ENCODE data around the gene PLAU.
"Not testable (repeated sequence)": the region's sequence is repeated elsewhere in the genome, so short reads cannot be mapped to it uniquely, and the experiment has no call there.

The PLAU gene

GRCh38 chr10:73922864-73923133 is 11.9 kb downstream of the PLAU start:
- no peak for DNase-seq

DNA sequence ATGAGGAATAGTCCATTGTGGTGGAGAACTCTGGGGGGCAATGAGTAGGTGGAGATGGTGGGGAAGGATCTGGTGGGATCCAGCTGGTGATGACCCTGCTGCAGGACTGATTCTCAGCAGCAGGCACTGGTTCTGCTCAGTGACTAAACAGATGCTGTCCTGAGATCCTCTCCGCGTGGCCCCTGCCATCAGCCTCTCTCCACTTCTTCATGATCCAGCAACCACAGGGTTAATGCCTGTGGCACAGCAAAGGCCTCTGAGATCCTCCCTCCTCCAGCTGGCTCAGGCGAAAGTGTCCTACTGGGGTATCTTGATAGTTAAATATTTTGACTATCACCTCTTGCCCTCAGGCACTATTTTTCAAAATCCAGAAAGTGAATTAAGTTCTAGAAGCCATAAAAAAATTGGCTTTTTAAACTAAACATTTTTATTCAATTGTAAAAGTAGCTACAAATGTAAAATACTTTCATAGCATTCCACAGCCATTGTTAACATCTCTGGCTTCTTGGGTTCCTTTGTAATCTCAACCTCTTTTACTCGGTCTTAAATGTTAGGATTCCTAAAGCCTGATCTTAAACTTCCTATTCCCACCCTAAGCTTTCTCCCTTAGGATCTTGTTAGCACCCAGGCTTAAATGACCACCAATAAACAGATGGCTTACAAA is 13.1 kb downstream of the PLAU start:
- DNase-seq: no peak

GRCh38 chr10:73924935-73925334 is 14.0 kb downstream of the PLAU start:
- no peak for DNase-seq

DNA sequence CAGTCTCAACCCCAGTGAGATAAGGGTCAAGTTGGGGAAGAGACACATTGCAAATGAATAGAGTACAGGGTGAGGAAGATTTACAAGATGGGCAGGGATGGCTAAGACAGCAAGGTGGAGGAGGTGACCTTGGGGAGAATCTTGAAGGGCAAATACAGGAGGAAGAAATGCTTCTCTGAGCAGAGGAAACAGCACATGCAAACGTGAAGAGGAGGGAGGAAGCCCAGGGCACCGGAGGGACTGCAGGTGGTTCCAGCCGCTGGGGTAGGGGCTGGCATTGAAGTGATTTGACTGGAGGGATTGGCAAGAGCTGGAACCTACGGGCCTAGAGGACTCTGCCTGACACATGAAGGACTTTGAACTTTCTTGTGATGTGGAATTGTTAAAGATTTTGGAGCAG is 14.6 kb downstream of the PLAU start:
- no peak for DNase-seq

DNA sequence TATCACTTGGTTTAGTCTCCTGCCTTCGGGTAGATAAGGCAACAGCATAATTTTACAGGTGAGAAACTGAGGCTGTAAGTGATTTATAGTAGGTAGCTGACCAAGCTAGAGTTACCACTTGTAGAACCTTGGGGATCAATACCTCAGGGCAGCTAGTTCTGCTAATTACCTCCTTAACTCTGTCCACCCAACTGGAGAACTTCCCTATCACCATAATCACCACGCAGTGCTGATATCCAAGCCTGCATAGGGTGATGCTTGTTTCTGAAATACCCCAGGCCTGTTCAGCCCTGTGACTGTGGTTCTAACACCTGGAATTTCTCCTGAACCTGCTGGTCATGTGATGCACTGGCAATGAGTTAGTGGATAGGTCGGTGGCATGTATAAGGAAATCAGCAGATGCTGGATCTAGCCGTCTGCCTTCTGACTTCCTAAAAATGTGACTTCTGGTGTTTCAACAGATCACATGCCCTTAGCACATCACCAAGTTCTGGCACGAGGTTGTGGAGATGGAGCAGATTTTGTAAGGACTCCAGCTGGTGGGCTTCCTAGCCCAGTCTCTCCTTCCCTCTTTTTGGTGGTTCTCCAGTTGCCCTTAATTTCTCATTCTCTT is 15.3 kb downstream of the PLAU start:
- DNase-seq: no peak

GRCh38 chr10:73930630-73931327 is 19.8 kb downstream of the PLAU start:
- DNase-seq: not testable (repeated sequence)

DNA sequence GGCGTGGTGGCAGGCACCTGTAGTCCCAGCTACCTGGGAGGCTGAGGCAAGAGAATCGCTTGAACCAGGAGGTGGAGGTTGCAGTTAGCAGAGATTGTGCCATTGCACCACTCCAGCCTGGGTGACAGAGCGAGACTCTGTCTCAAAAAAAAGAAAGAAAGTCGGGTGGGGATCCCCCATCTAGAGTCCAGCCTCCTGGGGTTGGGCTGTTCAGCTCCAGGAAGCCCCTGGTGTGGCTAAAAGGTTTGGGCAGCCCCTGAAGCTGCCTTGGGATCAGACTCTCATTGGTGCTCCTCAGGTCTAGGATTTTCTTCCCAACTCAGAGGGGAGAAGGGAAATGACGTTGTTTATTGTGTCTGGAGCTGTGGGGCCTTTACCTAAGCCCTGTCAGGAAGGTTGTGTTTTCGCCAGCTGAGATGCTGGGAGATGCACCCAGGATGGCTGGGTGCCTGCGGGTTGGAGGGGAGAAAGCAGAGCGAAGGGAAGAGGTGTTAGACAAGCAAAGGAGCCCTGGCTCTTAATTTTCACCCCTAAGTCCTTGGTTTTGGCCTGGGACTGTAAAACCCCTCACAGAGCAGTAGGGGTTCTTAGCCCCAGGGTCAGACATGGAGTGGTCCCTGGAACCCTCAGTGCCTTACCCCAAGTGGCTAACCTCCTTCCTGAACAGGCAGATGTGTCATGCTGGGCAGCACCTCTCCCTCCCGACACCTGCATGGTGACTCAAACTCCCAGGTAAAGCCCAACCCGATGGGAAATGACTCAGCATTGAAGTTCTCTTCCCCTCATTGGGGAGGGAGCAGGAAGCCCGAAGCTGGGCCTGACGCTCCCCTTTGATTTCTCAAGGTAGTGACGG is 21.1 kb downstream of the PLAU start:
- DNase-seq: peak; percentile 58

- DNase-seq: no peak
Measured at GRCh38 chr10:73932620-73933112, 21.7 kb downstream of the PLAU start.

GRCh38 chr10:73934074-73934473 is 23.1 kb downstream of the PLAU start:
- no peak for DNase-seq

GRCh38 chr10:73935895-73936294 is 25.0 kb downstream of the PLAU start:
- DNase-seq: no peak

DNA sequence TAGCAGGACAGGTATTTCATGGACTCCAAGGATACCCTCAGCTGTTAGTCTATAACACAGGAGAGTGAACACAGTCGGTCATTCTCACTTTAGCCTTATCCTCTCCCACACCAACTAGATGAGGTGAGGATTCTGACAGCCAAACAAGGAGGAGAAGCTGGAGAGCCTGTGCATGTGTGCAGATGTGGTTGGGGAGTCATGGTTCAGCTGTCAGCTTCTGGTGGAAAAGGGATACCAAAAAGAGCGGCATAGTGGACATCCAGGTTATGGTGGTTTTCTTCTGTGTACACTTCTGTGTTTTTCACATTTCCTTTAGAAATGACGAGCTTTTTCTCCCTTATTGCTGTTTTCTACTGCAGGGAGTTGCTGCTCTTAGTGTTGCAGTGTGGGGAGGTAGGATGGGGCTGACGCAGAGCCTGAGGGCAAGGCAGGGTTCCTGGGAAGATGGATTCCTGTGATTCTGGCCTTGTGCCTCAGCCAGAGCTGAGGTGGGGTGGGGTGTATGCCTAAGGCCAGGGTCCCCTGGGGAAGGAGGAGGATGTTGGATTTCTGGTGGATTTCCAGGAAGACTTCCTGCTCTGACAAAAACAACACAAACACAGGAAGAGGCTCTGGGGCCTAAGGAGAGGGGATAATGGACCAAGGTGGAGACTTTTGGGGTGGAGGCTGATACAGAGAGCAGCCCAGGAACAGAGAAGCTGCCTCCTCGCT is 26.6 kb downstream of the PLAU start:
- no peak for DNase-seq

DNA sequence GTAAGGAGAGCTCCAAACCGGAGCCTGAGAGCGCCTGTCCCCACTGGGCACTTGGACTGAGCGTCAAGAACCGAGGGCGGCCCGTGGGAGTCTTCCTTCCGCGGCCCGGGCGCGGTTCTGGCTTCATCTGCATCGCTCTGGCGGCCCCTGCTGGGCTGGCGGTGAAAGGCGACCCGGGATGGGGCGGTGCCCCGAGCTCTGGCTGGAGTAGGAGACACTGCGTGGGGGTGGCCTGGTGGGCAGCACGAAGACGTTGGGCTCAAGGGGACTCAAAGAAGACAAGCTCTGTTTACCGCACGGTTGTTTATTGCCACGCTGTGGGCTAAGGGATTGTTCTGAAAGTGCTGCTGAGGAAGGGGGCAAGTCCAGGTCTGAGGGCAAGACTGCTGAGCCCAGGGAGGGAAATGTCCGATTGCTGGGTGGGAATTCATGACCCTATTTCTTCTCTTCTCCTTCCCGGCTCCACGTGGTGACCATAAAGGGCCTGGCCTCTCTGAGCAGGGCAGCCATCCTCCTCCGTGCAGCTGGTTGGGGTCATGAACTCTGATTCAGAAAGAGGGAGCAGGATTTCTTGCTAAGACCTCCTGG is 29.8 kb downstream of the PLAU start:
- peak; percentile 86 for DNase-seq

DNA sequence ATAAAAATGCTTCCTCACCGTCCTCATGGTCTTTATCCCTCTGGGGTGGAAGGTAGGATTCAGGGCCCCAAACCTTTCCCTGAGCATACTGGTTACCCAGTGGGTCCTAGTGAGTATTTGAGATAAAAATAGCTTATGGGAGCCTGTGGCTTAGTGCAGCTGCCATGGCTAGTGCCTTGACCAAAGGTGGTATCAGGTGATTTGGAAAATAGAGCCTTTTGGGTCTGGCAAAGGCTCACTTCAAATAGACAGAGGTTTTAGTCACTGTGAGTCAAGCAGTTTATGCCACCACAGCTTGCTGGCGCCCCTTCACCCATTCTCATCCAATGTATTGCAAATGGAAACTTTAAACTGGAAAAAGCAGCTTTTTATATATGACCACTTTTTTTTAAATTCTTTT is 30.4 kb downstream of the PLAU start:
- DNase-seq: no peak

DNA sequence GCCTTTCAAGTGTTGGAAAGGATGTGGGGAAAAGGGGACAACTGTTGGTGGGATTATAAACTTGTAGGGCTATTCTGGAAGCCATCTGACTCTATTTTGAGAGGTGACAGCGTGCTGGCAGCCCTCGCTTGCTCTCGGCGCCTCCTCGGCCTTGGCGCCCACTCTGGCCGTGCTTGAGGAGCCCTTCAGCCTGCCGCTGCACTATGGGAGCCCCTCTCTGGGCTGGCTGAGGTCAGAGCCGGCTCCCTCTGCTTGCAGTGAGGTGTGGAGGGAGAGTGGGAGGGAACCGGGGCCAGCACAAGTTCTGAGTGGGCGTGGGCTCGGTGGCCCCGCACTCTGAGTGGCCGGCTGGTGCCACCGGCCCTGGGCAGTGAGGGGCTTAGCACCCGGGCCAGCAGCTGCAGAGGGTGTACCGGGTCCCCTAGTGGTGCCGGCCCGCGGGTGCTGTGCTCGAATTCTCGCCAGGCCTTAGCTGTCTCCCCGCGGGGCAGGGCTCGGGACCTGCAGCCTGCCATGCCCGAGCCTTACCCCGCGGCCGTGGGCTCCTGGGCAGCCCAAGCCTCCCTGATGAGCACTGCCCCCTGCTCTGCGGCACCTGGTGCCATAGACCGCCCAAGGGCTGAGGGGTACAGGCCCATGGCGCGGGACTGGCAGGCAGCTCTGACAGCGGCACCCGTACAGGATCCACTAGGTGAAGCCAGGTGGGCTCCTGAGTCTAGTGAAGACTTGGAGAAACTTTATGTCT is 33.6 kb downstream of the PLAU start:
- no peak for DNase-seq

GRCh38 chr10:73946253-73947145 is 35.6 kb downstream of the PLAU start:
- no peak for DNase-seq

GRCh38 chr10:73948947-73949633 is 38.2 kb downstream of the PLAU start:
- no peak for DNase-seq

- no peak for DNase-seq
Measured at GRCh38 chr10:73950155-73950948, 39.4 kb downstream of the PLAU start.

DNA sequence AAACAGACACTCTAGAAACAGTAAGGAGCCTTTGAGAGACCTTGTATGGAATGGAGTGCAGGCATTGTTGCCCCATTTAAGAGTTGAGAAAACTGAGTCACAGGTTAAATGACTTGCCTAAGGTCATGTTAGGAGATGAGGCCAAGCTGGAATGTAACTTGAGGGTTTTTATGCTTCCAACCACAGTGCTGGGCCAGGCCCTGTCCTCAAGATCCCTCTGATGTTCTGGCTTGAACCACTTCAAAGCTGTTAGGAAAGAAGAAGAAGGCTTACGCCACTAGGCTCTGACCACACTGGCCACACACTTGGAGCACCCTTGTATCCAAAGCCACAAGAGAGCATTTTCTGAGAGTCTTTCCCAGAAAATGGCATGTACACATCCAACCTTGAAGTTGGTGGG is 42.7 kb downstream of the PLAU start:
- DNase-seq: no peak

- no peak for DNase-seq
Measured at GRCh38 chr10:73954737-73955136, 43.8 kb downstream of the PLAU start.
